IMR-90 (cell line): ENCODE measurements around the gene METTL8. TPM values are rescaled to one million over a fixed set of nuclear protein-coding genes. Genes with fewer than 3 reads are reported as not detected.
A peak's percentile ranks its signal among the peaks of the same experiment; 100 is the strongest.

Source experiments
- ATAC-seq: fragments of 200-7000 bp; cut with Tn5 transposase; 2 replicates; pipeline ENCODE4 v1.9.1; 2020; ENCODE audit warnings: low read depth, mild to moderate bottlenecking, moderate library complexity
- BruUV-seq: library from RNA; stranded (reverse); fragments of 400-500 nt; replicated peaks from 2 replicates; lab custom pipeline; 2021; lab: Mats Ljungman, UMichigan
- CTCF ChIA-PET: fragments of 300-600 bp; formaldehyde crosslinking; extraction: SDS; loops from one replicate; lab custom pipeline; 2021; ENCODE audit warnings: antibody characterized with exemption; lab: Yijun Ruan, JAX
- POLR2A ChIA-PET: fragments of 300-600 bp; sonication (Branson Sonifier 250); formaldehyde crosslinking; loops from one replicate; lab custom pipeline; 2022; ENCODE audit warnings: antibody characterized with exemption; ENCODE audit not compliant: unreplicated experiment; lab: Charles Lee
- DNase-seq: peaks from one replicate; pipeline ENCODE4 v3.0.0; 2013
- H2AFZ ChIP-seq: replicated peaks from 2 replicates; pipeline ENCODE3; 2013; ENCODE audit warnings: low read length, mild to moderate bottlenecking; ENCODE audit not compliant: poor library complexity
- H2AK5ac ChIP-seq: 2 replicates; pipeline ENCODE4 v1.6.1; 2013; ENCODE audit warnings: low read depth, low read length, inconsistent platforms
- H2AK9ac ChIP-seq: replicated peaks from 2 replicates; pipeline ENCODE3; 2013; ENCODE audit warnings: mild to moderate bottlenecking, low read depth, low read length, moderate library complexity; ENCODE audit not compliant: poor library complexity
- H2BK120ac ChIP-seq: 2 replicates; pipeline ENCODE4 v1.6.1; 2013; ENCODE audit warnings: low read depth, low read length, inconsistent platforms
- H2BK15ac ChIP-seq: 3 replicates; pipeline ENCODE4 v1.6.1; 2013; ENCODE audit warnings: low read depth, low read length, inconsistent platforms
- H2BK20ac ChIP-seq: 2 replicates; pipeline ENCODE4 v1.6.1; 2013; ENCODE audit warnings: low read depth, mild to moderate bottlenecking, inconsistent platforms, low read length, moderate library complexity
- H2BK5ac ChIP-seq: 2 replicates; pipeline ENCODE4 v1.6.1; 2013; ENCODE audit warnings: mild to moderate bottlenecking, low read depth, low read length, inconsistent platforms; ENCODE audit not compliant: poor library complexity, severe bottlenecking
- H3K14ac ChIP-seq: replicated peaks from 2 replicates; pipeline ENCODE4 v1.6.1; 2013; ENCODE audit warnings: low read depth, low read length, inconsistent platforms
- H3K18ac ChIP-seq: 2 replicates; pipeline ENCODE4 v1.6.1; 2013; ENCODE audit warnings: low read depth, low read length, control low read depth
- H3K23ac ChIP-seq: 2 replicates; pipeline ENCODE4 v1.6.1; 2013; ENCODE audit warnings: low read depth, low read length, inconsistent platforms
- H3K27ac ChIP-seq: 2 replicates; pipeline ENCODE4 v1.5.1; 2013; ENCODE audit warnings: mild to moderate bottlenecking, control low read depth, low read length; ENCODE audit not compliant: insufficient read depth
- H3K27me3 ChIP-seq: 2 replicates; pipeline ENCODE4 v1.6.1; 2013; ENCODE audit warnings: low read length; ENCODE audit not compliant: control insufficient read depth, insufficient read depth
- H3K36me3 ChIP-seq: 2 replicates; pipeline ENCODE4 v1.6.1; 2013; ENCODE audit warnings: low read length, mixed read lengths; ENCODE audit not compliant: control insufficient read depth, insufficient read depth
- H3K4ac ChIP-seq: 2 replicates; pipeline ENCODE4 v1.6.1; 2013; ENCODE audit warnings: low read depth, low read length, inconsistent platforms
- H3K4me1 ChIP-seq: 2 replicates; pipeline ENCODE4 v1.6.1; 2013; ENCODE audit warnings: low read length, mixed read lengths; ENCODE audit not compliant: control insufficient read depth, insufficient read depth
- H3K4me2 ChIP-seq: 2 replicates; pipeline ENCODE4 v1.6.1; 2013; ENCODE audit warnings: low read depth, mild to moderate bottlenecking, control low read depth, low read length, moderate library complexity
- H3K4me3 ChIP-seq: 2 replicates; pipeline ENCODE4 v1.5.1; 2013; ENCODE audit warnings: low read depth, mild to moderate bottlenecking, control low read depth, low read length, moderate library complexity; ENCODE audit not compliant: insufficient read depth
- H3K56ac ChIP-seq: 2 replicates; pipeline ENCODE4 v1.6.1; 2013; ENCODE audit warnings: low read length, inconsistent platforms; ENCODE audit not compliant: insufficient read depth; ENCODE audit errors: extremely low read depth
- H3K79me1 ChIP-seq, 2 experiments: 2 replicates each; pipeline ENCODE4 v1.6.1; 2013; ENCODE audit warnings: low read length in 2 of 2, inconsistent platforms in 1 of 2, low read depth in 1 of 2
- H3K9ac ChIP-seq: 2 replicates; pipeline ENCODE4 v1.6.1; 2013; ENCODE audit warnings: low read depth, low read length, control low read depth
- H3K9me1 ChIP-seq: 2 replicates; pipeline ENCODE4 v1.6.1; 2013; ENCODE audit warnings: low read length, inconsistent platforms; ENCODE audit not compliant: insufficient read depth
- H3K9me3 ChIP-seq: 2 replicates; pipeline ENCODE4 v1.6.1; 2013; ENCODE audit warnings: low read length; ENCODE audit not compliant: control insufficient read depth, insufficient read depth
- H4K20me1 ChIP-seq: 2 replicates; pipeline ENCODE4 v1.6.1; 2013; ENCODE audit warnings: low read length, inconsistent platforms; ENCODE audit not compliant: insufficient read depth
- H4K5ac ChIP-seq: 2 replicates; pipeline ENCODE4 v1.6.1; 2013; ENCODE audit warnings: mild to moderate bottlenecking, low read depth, low read length, control low read depth
- H4K8ac ChIP-seq, 2 experiments: 2 replicates each; pipeline ENCODE4 v1.6.1; 2013; ENCODE audit warnings: low read depth in 2 of 2, low read length in 2 of 2, control low read depth in 1 of 2, inconsistent platforms in 1 of 2
- H4K91ac ChIP-seq: 2 replicates; pipeline ENCODE4 v1.6.1; 2013; ENCODE audit warnings: low read depth, low read length, inconsistent platforms; ENCODE audit not compliant: insufficient read depth
- BHLHE40 ChIP-seq: fragments of 150-350 bp; IDR thresholded peaks from 2 replicates; pipeline ENCODE4 v1.6.1; 2016; ENCODE audit warnings: mild to moderate bottlenecking, low read depth, low read length
- CEBPB ChIP-seq: IDR thresholded peaks from 2 replicates; pipeline ENCODE4 v1.6.1; 2012; ENCODE audit warnings: low read depth, low read length, improper control_type of control experiment
- CHD1 ChIP-seq: IDR thresholded peaks from 2 replicates; pipeline ENCODE4 v1.6.1; 2012; ENCODE audit warnings: low read depth, low read length, improper control_type of control experiment
- CTCF ChIP-seq: conservative IDR thresholded peaks from 2 replicates; pipeline ENCODE4 v1.5.1; 2012; ENCODE audit warnings: mild to moderate bottlenecking, low read depth, low read length, improper control_type of control experiment
- FOS ChIP-seq: fragments of 150-350 bp; IDR thresholded peaks from 2 replicates; pipeline ENCODE4 v1.6.1; 2016; ENCODE audit warnings: low read depth, low read length
- MAFK ChIP-seq: IDR thresholded peaks from 2 replicates; pipeline ENCODE4 v1.6.1; 2012; ENCODE audit warnings: low read depth, low read length, improper control_type of control experiment
- MXI1 ChIP-seq: IDR thresholded peaks from 2 replicates; pipeline ENCODE4 v1.6.1; 2012; ENCODE audit warnings: low read depth, mild to moderate bottlenecking, low read length, moderate library complexity, borderline replicate concordance
- NFE2L2 ChIP-seq: fragments of 150-350 bp; IDR thresholded peaks from 2 replicates; pipeline ENCODE4 v1.6.1; 2016; ENCODE audit warnings: low read depth, mild to moderate bottlenecking, low read length
- RCOR1 ChIP-seq: IDR thresholded peaks from 2 replicates; pipeline ENCODE4 v1.6.1; 2012; ENCODE audit warnings: mild to moderate bottlenecking, low read length, improper control_type of control experiment; ENCODE audit not compliant: insufficient replicate concordance
- RFX5 ChIP-seq: IDR thresholded peaks from 2 replicates; pipeline ENCODE4 v1.8.0; 2012; ENCODE audit warnings: low read depth, mild to moderate bottlenecking, low read length, moderate library complexity
- SMC3 ChIP-seq: fragments of 150-350 bp; IDR thresholded peaks from 2 replicates; pipeline ENCODE4 v1.6.1; 2016; ENCODE audit warnings: low read depth, mild to moderate bottlenecking, antibody characterized with exemption, low read length, moderate library complexity
- USF2 ChIP-seq: fragments of 150-350 bp; IDR thresholded peaks from 2 replicates; pipeline ENCODE4 v1.6.1; 2017; ENCODE audit warnings: mild to moderate bottlenecking, antibody characterized with exemption, low read length, low read depth
- WGBS, 2 experiments: methylation state at CpG; one replicate each; pipeline versions ENCODE4 v1.1.5 to v1.1.7; 2013; ENCODE audit warnings: missing lambda C conversion rate in 2 of 2; ENCODE audit not compliant: insufficient read length in 1 of 2; ENCODE audit errors: extremely low coverage in 2 of 2; 5-methylcytosine and 5-hydroxymethylcytosine counted together
- dilution Hi-C: fragments of 300-500 bp; cut with HindIII; formaldehyde crosslinking; loops from one replicate; pipeline ENCODE4 v1.14.3; 2018; ENCODE audit warnings: low sequenced_read_pairs; ENCODE audit not compliant: unreplicated experiment
- in situ Hi-C: fragments of 300-500 bp; cut with MboI; formaldehyde crosslinking; loops from 3 replicates; pipeline ENCODE4 v1.14.3; 2019; ENCODE audit warnings: low sequenced_read_pairs, inconsistent platforms, mixed read lengths
- intact Hi-C: fragments of 100-400 bp; cut with micrococcal nuclease; formaldehyde crosslinking; loops from 2 replicates; pipeline ENCODE4 v1.10.0; 2022
- polyA plus RNA-seq, 3 experiments: library from polyadenylated mRNA; depleted of rRNA; stranded (reverse); fragments of >200 nt; gene quantifications; 2 replicates each; pipeline ENCODE4 v1.2.3, GENCODE V29; 2012; ENCODE audit warnings: low replicate concordance in 1 of 3
- total RNA-seq: library from RNA; depleted of rRNA; stranded (reverse); fragments of >200 nt; gene quantifications from 2 replicates; pipeline ENCODE4 v1.2.3, GENCODE V29; 2012
- TF ChIP-seq, protein P1 (sequence below): fragments of 150-350 bp; IDR thresholded peaks from 2 replicates; pipeline ENCODE4 v1.6.1; 2016; ENCODE audit warnings: low read depth, mild to moderate bottlenecking, low read length, moderate library complexity, borderline replicate concordance

Gene METTL8
- total and polyA plus RNA-seq, 2 of the 4 experiments (the other 2 are of a cell fraction): 6.9 to 10.6 TPM

DNA sequence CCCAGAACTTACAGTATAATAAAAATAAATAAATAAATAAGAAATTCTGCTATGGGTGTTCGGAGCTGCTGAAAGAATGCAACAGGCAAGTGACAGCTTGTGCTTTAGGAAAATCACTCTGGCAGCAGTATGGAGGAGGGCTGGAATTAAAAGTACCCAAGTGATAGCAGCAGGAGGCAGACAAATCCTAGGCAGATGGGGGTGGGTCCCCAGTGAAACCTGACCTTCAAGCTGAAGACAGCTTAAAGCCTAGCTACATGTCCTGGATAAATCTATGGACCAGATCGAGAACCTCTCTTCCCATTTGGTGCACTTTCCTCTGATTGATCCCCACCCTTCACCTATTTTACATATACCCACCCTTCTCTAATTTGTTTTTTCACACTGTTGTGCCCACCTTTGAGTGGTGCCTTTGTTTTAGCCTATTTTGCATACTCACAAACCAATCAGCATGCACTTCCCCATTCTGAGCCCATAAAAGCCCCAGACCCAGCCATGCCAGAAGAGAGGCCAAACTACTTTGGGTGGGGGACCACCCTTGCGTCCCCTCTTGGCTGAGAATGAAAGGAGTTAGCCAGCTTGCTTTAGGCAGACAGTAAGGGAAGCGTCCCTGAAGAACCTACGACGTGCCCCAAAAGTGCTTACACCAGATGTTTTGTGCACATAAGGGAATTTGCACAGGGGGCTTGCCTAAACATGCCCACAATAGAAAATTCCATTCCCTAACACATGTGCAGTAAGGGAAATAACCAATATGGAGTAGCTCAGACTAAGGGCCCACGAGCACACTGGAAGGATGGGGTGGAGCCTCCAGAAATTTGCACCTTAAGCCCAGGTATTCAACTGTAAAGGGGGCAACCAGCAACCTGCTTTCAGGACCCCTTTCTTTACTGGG, 3.0 kb downstream of the METTL8 start:
- in situ Hi-C loops (no loop called here), intact Hi-C loops (no loop called here), dilution Hi-C loops (no loop called here)
- H2BK5ac ChIP-seq: no peak overlapping the region
- no peaks in the 10 kb centered on the region for H3K36me3 ChIP-seq
- no peak overlapping the region for H4K91ac ChIP-seq
- no peak overlapping the region; the same call in 1 of the 2 replicates for H2BK20ac ChIP-seq
- no TSS peak for BruUV-seq
- H3K27me3 ChIP-seq: no peaks in the 10 kb centered on the region
- peaks cover 26 to 41% of the 10 kb centered on the region in 2 experiments for H3K79me1 ChIP-seq
- H3K4me1 ChIP-seq: peaks cover 9% of the 10 kb centered on the region
- H2BK15ac ChIP-seq: no peak overlapping the region
- DNase-seq (no peak), ATAC-seq (no peak)
- 100% methylated on average over 1 of the region's 7 CpGs; no CpG with 5 or more reads in 1 of the 2 experiments for WGBS, 2 experiments
- ChIA-PET POLR2A (interaction anchor here (0.6 kb wide), 1 partner anchor 85 kb away, joined by 5 read pairs; no protein-coding TSS in a partner anchor), CTCF (interaction anchor here (0.6 to 1.9 kb wide), 2 partner anchors 14 to 382 kb away, joined by 3 to 7 read pairs; no protein-coding TSS in a partner anchor)
- H2AK5ac ChIP-seq: no peak overlapping the region
- no peak overlapping the region for H2AFZ ChIP-seq
- H3K14ac ChIP-seq: 0 out of 2 replicates have a peak overlapping the region, but pooled peaks have one; percentile 3
- no peak overlapping the region for H3K23ac ChIP-seq
- no peak overlapping the region for H4K5ac ChIP-seq
- no peak overlapping the region for H3K4me2 ChIP-seq
- peak overlapping the region; percentile 66 for H2AK9ac ChIP-seq
- H4K8ac ChIP-seq: peak overlapping the region in 1 of 2 experiments; percentile 57; a peak in 1 of 4 replicates
- no peak overlapping the region for H3K4me3 ChIP-seq
- peak overlapping the region; percentile 6; the same call in 1 of the 2 replicates for H2BK120ac ChIP-seq
- peak overlapping the region; percentile 12; the same call in 1 of the 2 replicates for H3K4ac ChIP-seq
- H3K9me1 ChIP-seq: peaks cover 7% of the 10 kb centered on the region
- H3K56ac ChIP-seq: no peak overlapping the region
- no peak overlapping the region for H3K27ac ChIP-seq
- no peak overlapping the region for H3K18ac ChIP-seq
- H3K9me3 ChIP-seq: no peaks in the 10 kb centered on the region
- no peak overlapping the region for H3K9ac ChIP-seq
- no peaks in the 10 kb centered on the region; the same call in 1 of the 2 replicates for H4K20me1 ChIP-seq
- TF ChIP-seq MXI1 (no peak), CTCF (no peak), FOS (no peak), SMC3 (no peak), NFE2L2 (no peak), RFX5 (no peak), CEBPB (no peak), MAFK (no peak), USF2 (no peak), BHLHE40 (no peak), CHD1 (no peak), RCOR1 (no peak)
- TF ChIP-seq, protein P1, sequence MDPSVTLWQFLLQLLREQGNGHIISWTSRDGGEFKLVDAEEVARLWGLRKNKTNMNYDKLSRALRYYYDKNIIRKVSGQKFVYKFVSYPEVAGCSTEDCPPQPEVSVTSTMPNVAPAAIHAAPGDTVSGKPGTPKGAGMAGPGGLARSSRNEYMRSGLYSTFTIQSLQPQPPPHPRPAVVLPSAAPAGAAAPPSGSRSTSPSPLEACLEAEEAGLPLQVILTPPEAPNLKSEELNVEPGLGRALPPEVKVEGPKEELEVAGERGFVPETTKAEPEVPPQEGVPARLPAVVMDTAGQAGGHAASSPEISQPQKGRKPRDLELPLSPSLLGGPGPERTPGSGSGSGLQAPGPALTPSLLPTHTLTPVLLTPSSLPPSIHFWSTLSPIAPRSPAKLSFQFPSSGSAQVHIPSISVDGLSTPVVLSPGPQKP: no peak
